NCI-H146 treated with DMSO at 0.1 percent for 48 hours (cell line): ENCODE results near the gene ATF6B.

ENCODE experiments used
- DNase-seq: peaks from one replicate; lab custom pipeline; 2025; ENCODE audit not compliant: unreplicated experiment; lab: John Stamatoyannopoulos, UW

ATF6B gene

DNA sequence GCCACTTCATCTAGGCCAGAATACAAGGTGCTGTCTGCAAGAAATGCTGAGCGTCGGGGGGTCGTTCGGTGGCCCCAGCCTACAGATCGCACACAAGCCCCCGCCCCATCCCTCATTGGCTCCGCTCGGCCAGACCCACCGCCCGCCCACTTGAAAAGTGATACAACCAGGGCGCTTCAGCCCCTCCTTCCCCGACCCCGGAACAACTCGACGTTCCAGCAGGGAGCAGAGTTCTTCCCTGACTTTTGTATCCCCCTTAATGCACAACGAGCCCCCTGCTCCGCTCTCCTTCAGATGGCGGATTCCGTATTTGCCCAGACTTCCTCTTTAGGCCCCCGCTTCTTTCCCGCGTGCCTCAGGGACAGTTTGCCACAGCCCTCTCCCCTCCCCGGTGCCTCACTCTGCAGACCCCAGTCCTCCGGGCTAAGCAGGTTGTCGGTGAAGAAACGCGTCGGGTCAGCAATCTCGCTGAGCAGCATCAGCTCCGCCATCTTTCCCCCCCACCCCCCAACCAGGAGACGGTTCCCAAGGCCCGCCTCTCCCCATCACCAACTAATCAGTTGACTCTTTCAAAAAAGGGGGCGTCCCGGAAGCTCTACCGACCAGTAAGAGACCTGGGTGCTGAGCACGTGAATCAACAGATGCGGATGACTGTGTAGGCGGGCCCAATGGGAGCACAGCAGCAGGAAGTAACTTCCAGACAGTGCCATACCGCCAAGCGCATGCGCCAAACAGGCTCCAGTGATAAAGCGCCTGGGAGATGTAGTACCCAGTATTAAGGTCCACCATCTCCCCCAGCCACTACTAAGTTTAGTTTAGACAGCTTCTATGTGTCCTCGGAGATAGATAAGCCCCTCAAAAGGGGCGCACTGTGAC lies at the start of gene ATF6B:
TSS of gene ATF6B (minus strand) at position 530 of the 876 bp plus-strand sequence. CDS start at position 491, 39 bp downstream.
- peak; percentile 96 for DNase-seq

GRCh38 chr6:32177183-32177787 lies 49.2 kb upstream of the ATF6B start:
- DNase-seq = no peak

DNA sequence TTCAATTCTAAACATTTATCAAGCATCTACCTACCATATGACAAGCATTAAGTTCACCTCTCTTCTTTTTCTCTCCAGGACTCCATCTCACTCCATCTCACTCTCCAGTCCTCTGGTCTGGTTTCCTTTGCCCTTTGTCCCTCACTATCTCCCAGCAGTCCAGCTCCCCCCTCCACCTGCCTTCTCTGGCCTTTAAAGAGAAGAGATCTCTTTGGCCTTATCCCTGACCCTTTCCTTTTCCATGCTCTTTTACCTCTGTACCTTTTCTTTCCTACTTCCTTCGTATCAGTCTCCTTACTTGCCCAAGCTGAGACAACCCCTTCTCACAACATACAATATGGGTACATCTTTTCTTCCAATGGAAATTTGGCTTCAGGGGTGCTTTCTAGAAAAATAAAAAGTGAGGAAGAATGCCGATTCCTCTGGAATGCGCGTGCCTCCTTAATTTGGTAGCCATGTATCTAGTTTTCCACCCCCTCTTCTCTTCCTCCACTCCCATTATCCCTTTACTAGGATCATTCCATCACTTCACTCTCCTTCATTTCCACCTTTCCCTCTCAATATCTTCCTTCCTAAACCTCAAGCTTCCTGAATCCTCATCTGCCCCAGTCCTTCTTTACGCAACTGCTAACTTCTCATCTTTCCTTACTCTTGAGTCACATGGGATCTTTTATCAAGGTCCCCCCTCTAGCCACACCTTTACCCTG lies 48.6 kb upstream of the ATF6B start:
- peak; percentile 46 for DNase-seq

DNA sequence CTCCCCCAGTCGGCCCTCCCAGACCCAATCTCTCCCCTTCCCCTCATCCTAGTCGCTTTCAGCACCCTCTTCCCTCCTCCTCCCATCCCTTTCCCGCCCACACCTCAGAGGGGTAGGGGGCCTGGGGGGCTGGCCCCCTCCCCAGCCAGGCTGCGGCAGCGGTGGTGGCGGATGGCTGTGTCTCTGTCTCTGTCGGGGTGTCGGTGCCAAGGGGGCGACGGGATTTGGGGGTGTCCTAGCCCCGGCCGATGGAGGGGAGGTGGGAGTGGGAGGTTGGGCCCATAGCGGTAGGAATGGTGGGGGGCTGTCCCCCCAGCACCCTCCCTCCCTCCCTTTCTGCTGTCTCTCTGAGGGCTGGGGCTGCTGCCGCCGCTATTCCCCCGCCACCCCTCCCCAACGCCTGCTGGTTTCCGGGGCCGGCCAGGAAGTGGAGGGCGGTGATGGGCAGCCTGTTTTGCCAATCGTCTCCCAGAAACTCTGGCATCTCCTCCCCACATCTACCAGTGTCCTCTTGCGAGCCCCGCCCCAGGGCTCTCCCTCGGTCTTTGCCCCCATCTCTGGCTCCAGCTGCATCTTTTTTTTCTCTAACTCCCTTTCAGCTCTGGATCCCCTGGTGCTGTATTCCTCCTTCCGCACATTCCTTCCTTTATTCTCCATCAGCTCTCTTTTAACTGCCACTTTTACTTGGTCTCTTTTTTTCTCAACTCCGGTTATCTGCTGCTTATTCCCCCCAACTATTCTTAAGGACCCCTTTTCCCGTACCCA lies 47.8 kb upstream of the ATF6B start, which contains the start of gene AGPAT1:
TSS of gene AGPAT1 (minus strand) at position 374 of the 765 bp plus-strand sequence. CDS start 4,588 bp downstream, outside the sequence.
- peak; percentile 89 for DNase-seq

- no peak for DNase-seq
Measured at GRCh38 chr6:32175322-32175710, 47.3 kb upstream of the ATF6B start.

- no peak for DNase-seq
Measured at GRCh38 chr6:32174416-32174815, 46.4 kb upstream of the ATF6B start.

GRCh38 chr6:32173051-32173727 lies 45.1 kb upstream of the ATF6B start:
- DNase-seq = no peak

DNA sequence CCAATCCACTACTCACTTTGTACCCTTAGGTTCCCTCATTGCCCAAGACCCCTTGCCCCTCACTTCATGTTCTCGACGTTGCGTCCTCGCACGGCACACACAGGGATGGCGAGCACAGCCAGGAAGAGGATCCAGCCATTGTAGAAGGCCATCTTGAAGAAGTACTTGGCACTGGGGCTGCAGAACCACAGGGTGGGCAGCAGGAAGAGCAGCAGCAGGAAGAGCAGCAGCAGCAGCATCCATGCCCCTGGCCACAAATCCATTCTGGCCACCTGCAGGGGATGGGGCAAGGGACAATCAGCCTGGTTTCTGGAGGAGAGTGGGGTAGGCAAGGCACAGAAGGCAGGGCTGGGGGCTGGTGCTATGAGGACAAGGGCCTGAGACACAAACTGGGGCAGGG lies 43.2 kb upstream of the ATF6B start:
- no peak for DNase-seq

DNA sequence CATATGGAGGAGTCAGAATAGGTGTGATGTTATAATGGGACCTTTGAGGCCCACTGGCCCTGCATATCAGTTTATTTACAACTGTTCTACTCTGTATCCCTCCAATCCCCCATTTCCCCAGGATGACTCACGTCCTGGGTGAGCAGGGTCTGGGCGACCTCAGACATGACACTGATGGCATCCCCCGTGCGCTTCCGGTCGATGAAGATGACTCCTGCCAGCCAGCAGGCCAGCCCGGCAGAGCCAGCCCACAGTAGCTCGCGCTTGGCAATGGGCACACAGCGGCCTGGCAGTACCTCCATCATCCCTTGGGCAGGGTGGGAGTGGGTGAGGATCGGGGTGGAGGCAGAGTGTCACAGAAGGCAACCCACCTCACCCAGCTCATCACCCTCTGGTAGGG lies 42.2 kb upstream of the ATF6B start:
- no peak for DNase-seq

- no peak for DNase-seq
Measured at GRCh38 chr6:32168807-32169591, 41.0 kb upstream of the ATF6B start.

DNA sequence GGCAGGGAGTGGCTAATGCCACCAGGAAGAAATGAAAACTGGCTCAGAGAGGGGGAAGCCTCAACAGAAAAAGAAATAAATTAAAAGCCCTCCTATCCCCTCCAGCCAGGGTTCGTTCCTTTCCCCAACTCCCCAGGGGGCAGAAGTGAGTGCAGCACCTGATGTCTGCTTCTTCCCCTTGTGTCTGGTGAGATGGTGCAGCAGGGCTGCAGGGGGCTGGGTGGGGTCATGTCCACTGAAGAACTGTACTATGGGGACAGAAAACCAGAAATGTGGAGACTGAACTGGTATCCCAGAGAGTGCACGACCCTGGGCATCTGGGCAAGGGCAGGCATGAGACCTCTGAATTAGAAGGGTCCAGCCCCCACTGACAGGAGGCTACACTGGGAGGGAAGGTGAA lies 40.3 kb upstream of the ATF6B start:
- no peak for DNase-seq

GRCh38 chr6:32167761-32168262 lies 39.8 kb upstream of the ATF6B start:
- DNase-seq = no peak

DNA sequence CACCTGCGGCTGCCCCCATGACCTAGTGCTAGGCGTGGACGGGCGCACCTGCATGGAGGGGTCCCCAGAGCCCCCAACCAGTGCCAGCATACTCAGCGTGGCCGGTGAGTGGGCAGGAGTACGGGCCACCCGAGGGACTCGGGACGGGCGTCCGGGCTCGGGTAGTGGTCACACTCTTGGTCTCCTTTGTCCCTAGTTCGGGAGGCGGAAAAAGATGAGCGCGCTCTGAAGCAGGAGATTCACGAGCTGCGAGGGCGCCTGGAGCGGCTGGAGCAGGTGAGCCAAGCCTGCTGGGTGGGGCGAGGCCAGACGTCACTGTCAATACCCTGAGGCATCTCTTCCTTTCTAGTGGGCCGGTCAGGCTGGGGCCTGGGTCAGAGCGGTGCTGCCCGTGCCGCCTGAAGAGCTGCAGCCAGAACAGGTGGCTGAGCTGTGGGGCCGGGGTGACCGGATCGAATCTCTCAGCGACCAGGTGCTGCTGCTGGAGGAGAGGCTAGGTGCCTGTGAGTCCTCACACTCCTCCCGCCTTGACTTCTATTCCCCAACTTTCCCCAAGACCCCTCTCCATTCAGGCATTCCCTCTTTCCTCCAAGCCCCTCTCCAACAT lies 39.2 kb upstream of the ATF6B start:
- peak; percentile 46 for DNase-seq

DNA sequence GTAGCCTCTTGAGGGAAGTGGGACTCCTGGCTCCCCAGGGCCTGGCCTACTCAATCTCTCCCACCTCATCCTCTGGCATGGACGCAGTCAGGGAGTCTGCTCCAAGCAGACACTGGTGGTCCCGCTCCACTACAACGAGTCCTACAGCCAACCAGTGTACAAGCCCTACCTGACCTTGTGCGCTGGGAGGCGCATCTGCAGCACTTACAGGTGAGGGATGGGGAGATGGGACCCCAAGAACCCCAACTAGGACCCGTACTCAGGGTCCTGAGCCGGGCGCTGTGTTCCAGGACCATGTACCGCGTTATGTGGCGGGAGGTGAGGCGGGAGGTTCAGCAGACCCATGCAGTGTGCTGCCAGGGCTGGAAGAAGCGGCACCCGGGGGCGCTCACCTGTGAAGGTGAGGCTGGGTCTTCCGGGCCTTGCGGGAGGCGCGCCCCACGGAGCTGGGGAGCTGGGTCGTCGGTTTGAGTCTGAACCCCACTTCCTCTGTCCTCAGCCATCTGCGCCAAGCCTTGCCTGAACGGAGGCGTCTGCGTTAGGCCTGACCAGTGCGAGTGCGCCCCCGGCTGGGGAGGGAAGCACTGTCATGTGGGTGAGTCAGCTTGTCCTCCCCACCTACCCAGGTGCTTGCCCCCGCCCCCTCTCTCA lies 38.5 kb upstream of the ATF6B start:
- DNase-seq = no peak

GRCh38 chr6:32164295-32164694 lies 36.2 kb upstream of the ATF6B start, which contains the start of gene EGFL8:
TSS of gene EGFL8 (plus strand) at chr6:32164595. CDS start at chr6:32166166, 1,571 bp downstream.
- DNase-seq = no peak

DNA sequence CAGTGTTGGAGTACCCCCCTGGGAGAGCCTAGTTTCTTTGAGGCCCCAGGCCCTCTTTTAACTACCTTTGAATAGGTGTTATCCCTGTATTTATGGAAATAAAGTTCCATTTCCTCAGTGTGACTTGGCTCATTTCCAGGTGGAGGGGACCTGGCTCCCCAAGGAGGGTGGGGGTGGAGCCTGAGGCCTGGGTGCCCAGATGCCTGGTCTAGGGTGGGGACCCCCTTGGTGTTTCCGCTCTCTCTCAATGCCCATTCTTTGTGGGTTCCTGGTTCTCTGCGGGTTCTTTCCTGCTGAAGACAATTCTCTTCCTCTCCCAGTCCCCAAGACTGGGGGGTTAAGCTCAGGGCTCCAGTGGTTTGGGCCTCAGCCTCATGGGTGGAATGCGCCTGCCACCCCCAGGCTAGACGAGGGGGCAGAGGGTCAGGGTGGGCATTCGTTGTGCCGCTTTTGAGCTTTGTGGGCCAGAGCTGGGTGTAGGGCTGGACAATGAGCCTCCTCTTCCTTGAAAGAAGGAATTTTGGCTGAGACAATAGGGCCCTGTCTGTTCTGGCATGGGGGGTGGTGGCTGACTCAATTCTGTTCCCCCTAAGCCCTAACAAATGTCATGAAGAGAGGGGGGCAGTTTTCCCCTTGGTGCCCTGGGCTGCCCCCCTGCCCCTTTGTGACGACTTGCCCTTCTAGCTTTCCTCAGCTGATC lies 35.7 kb upstream of the ATF6B start:
- no peak for DNase-seq

GRCh38 chr6:32158052-32158451 lies 30.0 kb upstream of the ATF6B start:
- DNase-seq = no peak

DNA sequence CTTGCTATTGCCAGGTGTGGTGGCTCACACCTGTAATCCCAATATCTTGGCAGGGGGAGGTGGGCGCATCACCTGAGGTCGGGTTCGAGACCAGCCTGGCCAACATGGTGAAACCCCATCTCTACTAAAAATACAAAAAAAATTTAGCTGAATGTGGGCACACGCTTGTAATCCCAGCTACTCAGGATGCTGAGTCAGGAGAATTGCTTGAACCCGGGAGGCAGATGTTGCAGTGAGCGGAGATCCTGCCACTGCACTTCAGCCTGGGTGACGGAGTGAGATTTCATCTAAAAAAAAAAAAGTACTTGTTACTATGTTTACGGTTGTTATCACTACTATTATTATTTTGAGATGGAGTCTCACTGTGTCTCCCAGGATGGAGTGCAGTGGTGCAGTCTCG lies 28.8 kb upstream of the ATF6B start:
- DNase-seq = no peak
